GM06990 (cell line): ENCODE data around the gene C2CD2.

Experiments
- DNase-seq: peaks from one replicate; pipeline ENCODE4 v3.0.0-alpha.2; 2011; ENCODE audit not compliant: insufficient read length; ENCODE audit errors: extremely low read depth
- H3K27me3 ChIP-seq: replicated peaks from 2 replicates; pipeline ENCODE4 v1.6.0; 2011; ENCODE audit warnings: low read length; ENCODE audit not compliant: control insufficient read depth, insufficient read depth
- H3K36me3 ChIP-seq: 2 replicates; pipeline ENCODE4 v1.5.1; 2011; ENCODE audit warnings: low read length; ENCODE audit not compliant: control insufficient read depth, insufficient read depth
- H3K4me3 ChIP-seq: replicated peaks from 2 replicates; pipeline ENCODE4 v1.5.1; 2011; ENCODE audit warnings: low read depth, mild to moderate bottlenecking, control low read depth, low read length
- CTCF ChIP-seq: IDR thresholded peaks from 2 replicates; pipeline ENCODE4 v1.5.1; 2011; ENCODE audit warnings: low read length, control low read depth, mild to moderate bottlenecking, inconsistent platforms; ENCODE audit not compliant: insufficient read depth, poor library complexity, severe bottlenecking

Gene C2CD2

GRCh38 chr21:41883582-41883981 is 70.2 kb downstream of the C2CD2 start:
- no peaks in the 10 kb centered on the region for H3K27me3 ChIP-seq

GRCh38 chr21:41881051-41881450 is 72.8 kb downstream of the C2CD2 start:
- no peak overlapping the region for H3K4me3 ChIP-seq
- H3K27me3 ChIP-seq, result no peaks in the 10 kb centered on the region
- no peak for DNase-seq
- H3K36me3 ChIP-seq, result no peaks in the 10 kb centered on the region; the same call in 1 of the 2 replicates
- TF ChIP-seq CTCF, result no peak

More at GRCh38 chr21:41883582-41883981, 70.2 kb downstream of the C2CD2 start:
- Histone ChIP-seq H3K36me3 (no peaks in the 10 kb centered on the region; the same call in 1 of the 2 replicates), H3K4me3 (no peak overlapping the region)
- TF ChIP-seq CTCF, result no peak
- no peak for DNase-seq

GRCh38 chr21:41880153-41880552 is 73.7 kb downstream of the C2CD2 start:
- DNase-seq, result no peak
- H3K4me3 ChIP-seq, result peak overlapping the region; percentile 77
- H3K27me3 ChIP-seq, result no peaks in the 10 kb centered on the region
- no peak for TF ChIP-seq CTCF
- no peaks in the 10 kb centered on the region; the same call in 1 of the 2 replicates for H3K36me3 ChIP-seq

GRCh38 chr21:41879190-41879998 is 74.4 kb downstream of the C2CD2 start, which contains the start of gene PRDM15:
TSS of gene PRDM15 (minus strand) at chr21:41879344. CDS start at chr21:41860363, 18,981 bp downstream.
- Histone ChIP-seq H3K27me3 (no peaks in the 10 kb centered on the region), H3K36me3 (no peaks in the 10 kb centered on the region; the same call in 1 of the 2 replicates), H3K4me3 (peak within 1 kb of the TSS; percentile 85)
- no peak for TF ChIP-seq CTCF
- peak; percentile 84 for DNase-seq

- DNase-seq, result peak; percentile 82
- H3K4me3 ChIP-seq, result peak overlapping the region; percentile 85
- H3K36me3 ChIP-seq, result no peaks in the 10 kb centered on the region; the same call in 1 of the 2 replicates
- H3K27me3 ChIP-seq, result no peaks in the 10 kb centered on the region
- no peak for TF ChIP-seq CTCF
Observed at GRCh38 chr21:41878831-41879189, 75.0 kb downstream of the C2CD2 start.
